H1 (cell line): Measurements from ENCODE around the gene TMCC1. TPM values are rescaled to one million over a fixed set of nuclear protein-coding genes. Genes with fewer than 3 reads are reported as not detected.

Source experiments
- CTCF ChIA-PET: fragments of 300-600 bp; sonication (Branson Sonifier 250); formaldehyde crosslinking; loops from one replicate; lab custom pipeline; 2021; ENCODE audit not compliant: partially characterized antibody; lab: Charles Lee
- POLR2A ChIA-PET: fragments of 300-600 bp; sonication (Branson Sonifier 250); formaldehyde crosslinking; loops from one replicate; lab custom pipeline; 2021; ENCODE audit warnings: inconsistent platforms; ENCODE audit not compliant: partially characterized antibody; lab: Charles Lee
- DNase-seq, 2 experiments: peaks; one replicate each; pipeline versions ENCODE4 v3.0.0 to v3.0.0-alpha.2; 2010 to 2022; ENCODE audit warnings: low spot score in 2 of 2, low read depth in 1 of 2, mixed read lengths in 1 of 2
- FAIRE-seq: peaks from 2 replicates; lab custom pipeline; 2011; peaks lifted over from hg19 to GRCh38; lab: Jason Lieb, UNC
- H2AFZ ChIP-seq: 2 replicates; pipeline ENCODE4 v1.8.1; 2012; ENCODE audit warnings: low read length, inconsistent platforms
- H2AK5ac ChIP-seq: 2 replicates; pipeline ENCODE4 v1.6.1; 2013; ENCODE audit warnings: low read depth, low read length
- H2BK120ac ChIP-seq: replicated peaks from 2 replicates; pipeline ENCODE3; 2013; ENCODE audit warnings: low read depth, low read length, inconsistent platforms
- H2BK12ac ChIP-seq: 2 replicates; pipeline ENCODE4 v1.6.1; 2013; ENCODE audit warnings: low read depth, low read length
- H2BK15ac ChIP-seq: 2 replicates; pipeline ENCODE4 v1.6.1; 2013; ENCODE audit warnings: low read length
- H2BK20ac ChIP-seq: 2 replicates; pipeline ENCODE4 v1.6.1; 2013; ENCODE audit warnings: low read length
- H2BK5ac ChIP-seq: 2 replicates; pipeline ENCODE4 v1.6.1; 2013; ENCODE audit warnings: low read depth, low read length
- H3K14ac ChIP-seq: 2 replicates; pipeline ENCODE4 v1.6.1; 2013; ENCODE audit warnings: inconsistent platforms; ENCODE audit not compliant: insufficient read length
- H3K18ac ChIP-seq: 2 replicates; pipeline ENCODE4 v1.6.1; 2013; ENCODE audit warnings: low read length; ENCODE audit errors: extremely low read depth
- H3K23ac ChIP-seq: 2 replicates; pipeline ENCODE4 v1.6.1; 2013; ENCODE audit warnings: inconsistent platforms; ENCODE audit not compliant: insufficient read length
- H3K23me2 ChIP-seq: 2 replicates; pipeline ENCODE4 v1.6.1; 2013; ENCODE audit warnings: low read depth, low read length
- H3K27ac ChIP-seq: 2 replicates; pipeline ENCODE4 v1.6.1; 2011; ENCODE audit warnings: low read depth, low read length, inconsistent platforms
- H3K27me3 ChIP-seq, 4 experiments: replicated peaks in 1 of 4; 1 replicate in 1 of 4; 2 replicates in 3 of 4; pipeline versions ENCODE4 v1.6.1 to v1.8.1; 2011 to 2013; ENCODE audit warnings: low read length in 3 of 4, mild to moderate bottlenecking in 3 of 4, inconsistent platforms in 2 of 4, mixed read lengths in 2 of 4, moderate library complexity in 1 of 4; ENCODE audit not compliant: control insufficient read depth in 3 of 4, insufficient read depth in 3 of 4; ENCODE audit errors: extremely low read depth in 1 of 4
- H3K36me3 ChIP-seq, 4 experiments: 2 replicates each; pipeline versions ENCODE4 v1.6.1 to v1.8.1; 2011 to 2013; ENCODE audit warnings: mild to moderate bottlenecking in 4 of 4, low read length in 3 of 4, moderate library complexity in 2 of 4, control low read depth in 1 of 4, inconsistent platforms in 1 of 4; ENCODE audit not compliant: insufficient read depth in 4 of 4, control insufficient read depth in 2 of 4
- H3K4ac ChIP-seq: replicated peaks from 2 replicates; pipeline ENCODE3; 2013; ENCODE audit warnings: low read length, low read depth, mixed read lengths, inconsistent platforms; ENCODE audit not compliant: insufficient read length
- H3K4me1 ChIP-seq, 4 experiments: replicated peaks in 1 of 4; 1 replicate in 1 of 4; 2 replicates in 3 of 4; pipeline versions ENCODE4 v1.6.1 to v1.8.1; 2011 to 2013; ENCODE audit warnings: low read length in 3 of 4, inconsistent platforms in 2 of 4, mixed read lengths in 1 of 4; ENCODE audit not compliant: insufficient read depth in 4 of 4, control insufficient read depth in 3 of 4
- H3K4me2 ChIP-seq, 2 experiments: 2 replicates each; pipeline versions ENCODE4 v1.6.1 to v1.8.1; 2011 to 2013; ENCODE audit warnings: low read depth in 2 of 2, low read length in 2 of 2, control low read depth in 1 of 2, inconsistent platforms in 1 of 2, mild to moderate bottlenecking in 1 of 2; ENCODE audit not compliant: insufficient read depth in 1 of 2
- H3K4me3 ChIP-seq, 4 experiments: fragments of 200-600, 300-600 bp in 1 of 4; sonication (generic), shearing (Covaris generic), sonication (Bioruptor Twin) in 1 of 4; 2 replicates each; pipeline versions ENCODE4 v1.5.1 to v1.8.1; 2011 to 2016; ENCODE audit warnings: low read length in 4 of 4, low read depth in 3 of 4, control low read depth in 2 of 4, inconsistent platforms in 2 of 4, mild to moderate bottlenecking in 2 of 4, mixed read lengths in 1 of 4, moderate library complexity in 1 of 4; ENCODE audit not compliant: insufficient read depth in 2 of 4; ENCODE audit errors: extremely low read depth in 1 of 4
- H3K56ac ChIP-seq: replicated peaks from 2 replicates; pipeline ENCODE3; 2013; ENCODE audit warnings: low read depth, mild to moderate bottlenecking, mixed read lengths, low read length, inconsistent platforms; ENCODE audit not compliant: insufficient read length
- H3K79me1 ChIP-seq: 2 replicates; pipeline ENCODE4 v1.6.1; 2013; ENCODE audit warnings: low read depth, low read length, control low read depth
- H3K79me2 ChIP-seq, 2 experiments: 2 replicates each; pipeline versions ENCODE4 v1.6.1 to v1.8.1; 2012 to 2013; ENCODE audit warnings: low read length in 2 of 2, mild to moderate bottlenecking in 2 of 2, inconsistent platforms in 1 of 2; ENCODE audit not compliant: insufficient read depth in 2 of 2, control insufficient read depth in 1 of 2
- H3K9ac ChIP-seq, 4 experiments: replicated peaks in 1 of 4; 1 replicate in 1 of 4; 2 replicates in 3 of 4; pipeline versions ENCODE4 v1.6.1 to v1.8.1; 2011 to 2013; ENCODE audit warnings: low read depth in 3 of 4, low read length in 3 of 4, control low read depth in 2 of 4, mild to moderate bottlenecking in 2 of 4, moderate library complexity in 2 of 4, inconsistent platforms in 1 of 4; ENCODE audit errors: extremely low read depth in 1 of 4
- H3K9me3 ChIP-seq, 2 experiments: 2 replicates each; pipeline versions ENCODE4 v1.6.1 to v1.8.1; 2012 to 2013; ENCODE audit warnings: mild to moderate bottlenecking in 2 of 2, moderate library complexity in 2 of 2, control low read depth in 1 of 2, inconsistent platforms in 1 of 2, low read depth in 1 of 2, low read length in 1 of 2, mixed read lengths in 1 of 2; ENCODE audit not compliant: insufficient read depth in 2 of 2
- H4K20me1 ChIP-seq, 2 experiments: replicated peaks in 1 of 2; 2 replicates each; pipeline versions ENCODE3 to v1.8.1; 2011 to 2013; ENCODE audit warnings: inconsistent platforms in 2 of 2, low read length in 2 of 2, mild to moderate bottlenecking in 1 of 2; ENCODE audit not compliant: insufficient read depth in 2 of 2, control insufficient read depth in 1 of 2
- H4K5ac ChIP-seq: 2 replicates; pipeline ENCODE4 v1.6.1; 2013; ENCODE audit warnings: low read length, low read depth, mixed read lengths, inconsistent platforms; ENCODE audit not compliant: insufficient read length
- H4K8ac ChIP-seq: 2 replicates; pipeline ENCODE4 v1.8.0; 2013; ENCODE audit warnings: mild to moderate bottlenecking, moderate library complexity, low read length, inconsistent platforms; ENCODE audit not compliant: insufficient read depth; ENCODE audit errors: extremely low read depth
- H4K91ac ChIP-seq: replicated peaks from 2 replicates; pipeline ENCODE3; 2013; ENCODE audit warnings: low read length, mixed read lengths, inconsistent platforms; ENCODE audit not compliant: insufficient read length
- CBX5 ChIP-seq: fragments of 300-800, 300-1000 bp; sonication (generic); IDR thresholded peaks from 2 replicates; pipeline ENCODE4 v1.7.1; 2016; ENCODE audit warnings: antibody characterized with exemption, low read length, low read depth
- WGBS, 2 experiments: shearing (Covaris generic) in 1 of 2; methylation state at CpG; one replicate each; pipeline versions ENCODE4 v1.1.6 to v1.1.7; 2013 to 2015; ENCODE audit warnings: low lambda C conversion rate in 2 of 2, mixed read lengths in 2 of 2, inconsistent platforms in 1 of 2, low coverage in 1 of 2, missing lambda C conversion rate in 1 of 2; ENCODE audit not compliant: insufficient replicate concordance in 2 of 2, insufficient coverage in 1 of 2, insufficient read length in 1 of 2; ENCODE audit errors: extremely low coverage in 1 of 2, missing lambda C conversion rate in 1 of 2; 5-methylcytosine and 5-hydroxymethylcytosine counted together
- polyA plus RNA-seq, 7 experiments: library from polyadenylated mRNA; depleted of rRNA in 3 of 7; stranded (reverse) in 5 of 7; unstranded in 2 of 7; fragments of >200 nt in 5 of 7; fragments of 200-250 nt in 2 of 7; gene quantifications; 1 replicate in 5 of 7; 2 replicates in 1 of 7; 4 replicates in 1 of 7; pipeline versions ENCODE4 v1.2.1 to v1.2.3, GENCODE V29; 2011 to 2013; ENCODE audit warnings: missing spikeins in 2 of 7, mixed read lengths in 2 of 7
- total RNA-seq: library from RNA; stranded (reverse); fragmentation: NEBNext Ultra II Directional; extraction: Animal tissue kit (Norgen Biotek cat#: 25700); gene quantifications from 2 replicates; pipeline ENCODE4 v1.2.1, GENCODE V29; 2021

TMCC1 gene
- total and polyA plus RNA-seq, 2 of the 8 experiments (the other 6 are each of a cell fraction or from before 2014, with no cell fraction given) = 10.4 to 27.1 TPM

DNA sequence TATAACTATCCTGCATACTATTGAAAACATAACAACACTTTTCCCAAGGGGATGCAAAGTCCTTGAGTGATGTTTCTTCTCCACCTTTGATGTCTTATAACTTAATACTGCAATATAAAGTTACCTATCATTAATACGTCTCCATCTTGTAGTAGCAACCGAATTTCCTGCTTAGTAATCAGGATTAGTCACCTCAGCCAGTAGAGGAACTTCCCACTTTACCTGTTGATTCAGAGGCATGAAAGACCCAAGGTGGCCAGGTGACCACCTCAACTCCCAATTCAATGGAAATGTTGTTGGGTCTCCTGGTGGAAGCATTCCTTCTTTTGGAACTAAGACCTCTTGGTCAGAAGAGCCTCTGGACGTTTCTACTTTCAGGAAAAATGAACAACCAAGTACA is 3.5 kb upstream of the TMCC1 start:
- no peak overlapping the region for H2AFZ ChIP-seq
- H3K23me2 ChIP-seq = peaks cover 8% of the 10 kb centered on the region
- no peak overlapping the region for H4K5ac ChIP-seq
- CTCF ChIA-PET = interaction anchor here (0.6 to 2.7 kb wide), 3 partner anchors 8 to 407 kb away, joined by 4 to 9 read pairs (median 6); no protein-coding TSS in a partner anchor
- no peaks in the 10 kb centered on the region for H3K4me1 ChIP-seq
- peaks cover 3 to 10% of the 10 kb centered on the region in 2 experiments; a peak in 1 of 4 replicates for H3K9me3 ChIP-seq
- H4K91ac ChIP-seq = no peak overlapping the region
- POLR2A ChIA-PET = interaction anchor here (0.6 kb wide), 1 partner anchor 14 kb away, joined by 3 read pairs; no protein-coding TSS in a partner anchor
- no peak overlapping the region for H2BK15ac ChIP-seq
- H4K20me1 ChIP-seq = no peaks in the 10 kb centered on the region
- no peak overlapping the region for H4K8ac ChIP-seq
- no peak for FAIRE-seq
- no peak overlapping the region for H3K14ac ChIP-seq
- H2BK120ac ChIP-seq = no peak overlapping the region
- H2AK5ac ChIP-seq = no peak overlapping the region
- no peak for DNase-seq
- H2BK5ac ChIP-seq = no peak overlapping the region
- no peak overlapping the region for H3K4me2 ChIP-seq
- H3K18ac ChIP-seq = no peak overlapping the region
- no peak overlapping the region for H3K56ac ChIP-seq
- no peak overlapping the region for H3K23ac ChIP-seq
- H3K36me3 ChIP-seq = no peaks in the 10 kb centered on the region
- no peak overlapping the region for H2BK20ac ChIP-seq
- no peaks in the 10 kb centered on the region for H3K27me3 ChIP-seq
- H3K4me3 ChIP-seq = no peak overlapping the region
- H3K9ac ChIP-seq = no peak overlapping the region
- H3K4ac ChIP-seq = no peak overlapping the region
- no peaks in the 10 kb centered on the region for H3K79me1 ChIP-seq
- H3K79me2 ChIP-seq = peaks cover 0 to 5% of the 10 kb centered on the region in 2 experiments; a peak in 2 of 4 replicates
- H3K27ac ChIP-seq = no peak overlapping the region
- H2BK12ac ChIP-seq = no peak overlapping the region
- WGBS, 2 experiments = 60% methylated on average over 3 of the region's 3 CpGs; no CpG with 5 or more reads in 1 of the 2 experiments
- no peak for TF ChIP-seq CBX5
